Nephron (organoid): ENCODE measurements around the gene OLFML2B.

Experiments used
- H3K27ac Mint-ChIP-seq, 3 experiments: 2 replicates each; pipeline ENCODE4 v1.8.0; 2020; ENCODE audit warnings: mixed read lengths in 3 of 3, mild to moderate bottlenecking in 2 of 3, moderate library complexity in 1 of 3
- H3K27me3 Mint-ChIP-seq: 2 replicates; pipeline ENCODE4 v1.8.0; 2021; ENCODE audit warnings: low read depth, mild to moderate bottlenecking, moderate library complexity, mixed read lengths
- H3K36me3 Mint-ChIP-seq: 2 replicates; pipeline ENCODE4 v1.8.0; 2020; ENCODE audit warnings: low read depth, mixed read lengths
- H3K4me1 Mint-ChIP-seq: 2 replicates; pipeline ENCODE4 v1.8.0; 2020; ENCODE audit warnings: mixed read lengths
- H3K4me3 Mint-ChIP-seq, 3 experiments: 2 replicates each; pipeline ENCODE4 v1.8.0; 2020; ENCODE audit warnings: mild to moderate bottlenecking in 3 of 3, mixed read lengths in 3 of 3, moderate library complexity in 2 of 3
- H3K9me3 Mint-ChIP-seq: 2 replicates; pipeline ENCODE4 v1.8.0; 2020; ENCODE audit warnings: mixed read lengths
- TF ChIP-seq, protein P1 (sequence below), 3 experiments: fragments of 200-600 bp; sonication (generic); IDR thresholded peaks; one replicate each; pipeline ENCODE4 v1.5.0; 2021; ENCODE audit warnings: antibody characterized with exemption in 3 of 3; ENCODE audit not compliant: unreplicated experiment in 3 of 3

Gene OLFML2B

DNA sequence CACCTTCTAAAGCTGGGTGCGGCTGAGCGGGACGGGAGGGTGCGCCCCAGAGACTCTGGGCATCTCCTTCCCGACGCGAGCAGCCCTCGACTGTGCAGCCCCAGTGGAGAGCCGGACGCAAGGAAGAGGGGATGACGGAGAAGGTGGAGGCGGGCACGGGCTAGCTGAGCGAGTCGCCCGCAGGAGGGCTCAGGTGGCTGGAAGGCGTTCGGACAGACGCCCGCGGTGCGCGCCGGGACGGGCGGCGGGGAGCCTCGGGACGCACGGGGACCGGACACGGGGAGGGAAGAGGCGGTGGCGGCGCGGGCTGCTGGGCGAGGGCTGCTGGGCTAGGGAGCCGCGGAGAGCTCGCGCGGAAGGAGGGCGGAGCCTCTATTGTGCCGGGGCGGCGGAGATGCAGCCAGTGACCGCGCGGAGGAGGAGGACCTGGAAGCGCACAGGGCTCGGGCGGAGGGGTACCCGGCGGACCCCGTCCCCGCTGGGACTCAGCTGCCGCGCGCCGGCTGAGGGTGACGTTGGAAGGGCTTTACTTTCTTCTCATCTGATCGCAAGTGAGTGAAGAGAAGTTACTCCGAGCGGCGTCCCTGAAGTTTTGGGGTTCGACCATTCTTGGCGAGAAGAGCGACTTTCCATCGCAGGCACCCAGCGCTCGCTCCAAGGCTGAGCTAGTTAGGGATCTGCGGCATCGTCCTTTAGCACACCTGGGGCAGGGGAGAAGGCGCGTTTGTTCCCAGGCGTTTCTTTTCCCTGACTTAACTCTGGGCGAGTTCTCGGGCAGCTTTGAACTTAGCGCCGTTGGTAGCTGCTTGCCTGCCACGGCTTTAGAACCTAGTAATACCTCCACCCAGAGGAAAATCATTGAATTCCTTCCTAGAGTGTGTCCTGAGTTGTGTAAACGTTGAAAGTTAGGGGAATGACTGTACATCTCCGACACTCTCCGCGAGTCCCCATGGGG is at the start of gene OLFML2B:
OLFML2B (minus strand) TSS at position 323 of the 955 bp plus-strand sequence. CDS start 439 bp downstream, outside the sequence.
- TF ChIP-seq, protein P1, sequence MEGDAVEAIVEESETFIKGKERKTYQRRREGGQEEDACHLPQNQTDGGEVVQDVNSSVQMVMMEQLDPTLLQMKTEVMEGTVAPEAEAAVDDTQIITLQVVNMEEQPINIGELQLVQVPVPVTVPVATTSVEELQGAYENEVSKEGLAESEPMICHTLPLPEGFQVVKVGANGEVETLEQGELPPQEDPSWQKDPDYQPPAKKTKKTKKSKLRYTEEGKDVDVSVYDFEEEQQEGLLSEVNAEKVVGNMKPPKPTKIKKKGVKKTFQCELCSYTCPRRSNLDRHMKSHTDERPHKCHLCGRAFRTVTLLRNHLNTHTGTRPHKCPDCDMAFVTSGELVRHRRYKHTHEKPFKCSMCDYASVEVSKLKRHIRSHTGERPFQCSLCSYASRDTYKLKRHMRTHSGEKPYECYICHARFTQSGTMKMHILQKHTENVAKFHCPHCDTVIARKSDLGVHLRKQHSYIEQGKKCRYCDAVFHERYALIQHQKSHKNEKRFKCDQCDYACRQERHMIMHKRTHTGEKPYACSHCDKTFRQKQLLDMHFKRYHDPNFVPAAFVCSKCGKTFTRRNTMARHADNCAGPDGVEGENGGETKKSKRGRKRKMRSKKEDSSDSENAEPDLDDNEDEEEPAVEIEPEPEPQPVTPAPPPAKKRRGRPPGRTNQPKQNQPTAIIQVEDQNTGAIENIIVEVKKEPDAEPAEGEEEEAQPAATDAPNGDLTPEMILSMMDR (IDR thresholded peaks at IDR 0.05; ENCODE audit: unreplicated experiment in 3 of 3) = peak; percentile 37 to 50 (median 42)
- H3K4me3 Mint-ChIP-seq = peak within 1 kb of the TSS; percentile 92 to 99 (median 99)
- H3K4me1 Mint-ChIP-seq = peaks cover 52% of the 10 kb centered on the region
- H3K9me3 Mint-ChIP-seq = no peaks in the 10 kb centered on the region
- peaks cover 1% of the 10 kb centered on the region for H3K36me3 Mint-ChIP-seq
- H3K27ac Mint-ChIP-seq = peak within 1 kb of the TSS; percentile 57 to 87 (median 85)
- peaks cover 11% of the 10 kb centered on the region for H3K27me3 Mint-ChIP-seq

DNA sequence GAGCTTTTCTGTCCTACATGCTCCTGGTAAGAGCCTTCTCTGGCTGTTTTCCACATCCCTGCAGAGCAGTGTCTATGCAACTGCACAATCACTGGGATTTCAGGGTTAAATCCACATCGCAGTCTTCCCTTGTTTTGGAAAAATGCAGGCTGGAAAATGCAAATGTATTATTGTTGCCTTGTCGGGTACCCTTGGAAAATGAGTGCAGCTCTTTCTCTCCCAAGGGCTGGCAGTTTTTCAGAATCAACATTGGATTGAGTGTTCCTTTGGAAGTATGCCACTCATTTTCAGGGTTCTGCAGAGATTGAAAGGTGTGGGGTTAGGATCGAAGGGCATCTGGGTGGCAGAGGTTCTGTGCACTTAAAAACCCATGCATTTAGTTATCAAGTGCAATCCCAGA is 49.1 kb upstream of the OLFML2B start:
- Mint-ChIP-seq H3K27ac (no peak overlapping the region), H3K36me3 (peaks cover 7% of the 10 kb centered on the region), H3K27me3 (peaks cover 29% of the 10 kb centered on the region), H3K4me1 (peaks cover 32% of the 10 kb centered on the region), H3K4me3 (peak overlapping the region; percentile 52 to 89 (median 87)), H3K9me3 (no peaks in the 10 kb centered on the region)
- TF ChIP-seq, protein P1 (IDR thresholded peaks at IDR 0.05; ENCODE audit: unreplicated experiment in 3 of 3) = no peak

DNA sequence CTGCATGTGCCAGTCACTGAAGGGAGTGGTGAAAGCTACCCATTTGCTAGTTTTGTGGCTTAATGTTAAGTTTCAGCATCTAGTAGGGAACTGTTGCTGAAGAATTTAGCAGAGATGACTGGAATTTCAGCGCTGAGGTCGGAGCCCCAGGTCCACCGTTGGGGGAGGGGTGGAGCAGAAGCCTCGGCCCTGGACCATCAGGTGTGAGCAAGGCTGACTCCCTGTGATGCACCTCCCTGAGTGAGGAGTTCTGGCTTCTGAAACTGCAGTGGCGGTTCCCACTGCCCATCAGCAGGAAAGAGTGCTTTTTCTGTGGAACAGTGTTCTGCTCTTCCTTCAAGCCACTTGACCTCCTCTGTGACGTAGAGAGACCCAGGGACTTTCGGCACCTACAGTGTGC is 47.2 kb upstream of the OLFML2B start:
- Mint-ChIP-seq H3K27ac (peak overlapping the region in 2 of 3 experiments; percentile 20 to 48), H3K36me3 (peaks cover 4% of the 10 kb centered on the region), H3K9me3 (no peaks in the 10 kb centered on the region), H3K4me1 (peaks cover 34% of the 10 kb centered on the region), H3K4me3 (peak overlapping the region; percentile 76 to 89 (median 87)), H3K27me3 (peaks cover 30% of the 10 kb centered on the region)
- TF ChIP-seq, protein P1 (IDR thresholded peaks at IDR 0.05; ENCODE audit: unreplicated experiment in 3 of 3) = no peak

DNA sequence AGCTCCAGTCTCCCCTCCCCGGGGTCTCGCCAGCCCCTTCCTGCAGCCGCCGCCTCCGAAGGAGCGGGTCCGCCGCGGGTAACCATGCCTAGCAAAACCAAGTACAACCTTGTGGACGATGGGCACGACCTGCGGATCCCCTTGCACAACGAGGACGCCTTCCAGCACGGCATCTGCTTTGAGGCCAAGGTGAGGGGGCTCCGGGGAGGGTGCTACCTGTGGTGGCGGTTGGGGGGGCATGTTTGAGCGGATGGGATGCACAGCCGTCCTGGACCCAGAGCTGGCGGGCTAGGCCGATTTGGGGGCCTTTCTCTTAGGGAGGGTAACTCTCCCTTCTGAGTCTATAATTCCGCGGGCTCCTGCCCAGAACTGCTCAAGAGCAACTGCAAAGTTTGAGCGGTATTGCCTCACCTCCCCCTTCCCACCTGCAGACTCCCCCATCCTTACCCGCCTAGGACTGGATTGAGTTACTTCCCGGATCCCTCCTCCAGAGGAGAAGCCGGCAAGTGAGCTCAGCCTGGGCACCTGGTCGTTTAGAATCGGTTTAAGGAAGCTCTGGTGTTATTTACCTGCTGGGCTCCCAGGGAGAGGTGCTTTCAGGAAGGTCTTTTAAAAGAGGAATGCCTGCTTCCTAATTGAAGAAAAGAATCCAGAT is 46.6 kb upstream of the OLFML2B start:
- Mint-ChIP-seq H3K9me3 (no peaks in the 10 kb centered on the region), H3K4me1 (peaks cover 37% of the 10 kb centered on the region), H3K27ac (peak overlapping the region in 2 of 3 experiments; percentile 24 to 33), H3K36me3 (peaks cover 4% of the 10 kb centered on the region), H3K27me3 (peaks cover 30% of the 10 kb centered on the region), H3K4me3 (peak overlapping the region; percentile 76 to 89 (median 87))
- TF ChIP-seq, protein P1 (IDR thresholded peaks at IDR 0.05; ENCODE audit: unreplicated experiment in 3 of 3) = no peak

DNA sequence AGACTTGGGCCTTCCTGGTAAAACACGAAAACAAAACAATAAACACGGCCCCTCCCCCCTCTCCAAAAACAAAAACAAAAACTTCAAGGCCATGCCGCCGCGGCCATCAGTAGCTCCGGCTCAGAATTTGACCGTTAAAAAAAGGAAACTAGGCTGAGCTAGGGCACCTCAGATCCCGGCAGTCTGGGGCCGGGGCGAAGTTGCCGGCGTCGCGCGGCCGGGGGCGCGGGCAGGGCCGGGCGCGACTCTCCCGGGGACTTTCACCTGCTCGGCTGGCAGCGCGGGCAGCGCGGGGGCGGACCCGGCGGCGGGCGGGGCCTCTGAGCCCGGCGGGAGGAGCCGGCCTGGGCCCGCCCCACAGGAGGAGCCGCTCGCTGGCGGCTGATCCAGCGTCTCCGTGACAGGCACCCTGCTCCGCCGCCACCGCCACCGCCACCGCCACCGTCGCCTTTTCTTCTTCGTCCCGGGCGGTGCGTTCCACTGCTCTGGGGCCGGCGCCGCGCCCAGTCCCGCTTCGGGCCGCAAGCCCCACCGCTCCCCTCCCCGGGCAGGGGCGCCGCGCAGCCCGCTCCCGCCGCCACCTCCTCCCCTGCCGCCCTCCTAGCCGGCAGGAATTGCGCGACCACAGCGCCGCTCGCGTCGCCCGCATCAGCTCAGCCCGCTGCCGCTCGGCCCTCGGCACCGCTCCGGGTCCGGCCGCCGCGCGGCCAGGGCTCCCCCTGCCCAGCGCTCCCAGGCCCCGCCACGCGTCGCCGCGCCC is 45.8 kb upstream of the OLFML2B start, which contains the start of gene NOS1AP:
NOS1AP (plus strand) TSS at position 358 of the 760 bp plus-strand sequence. CDS start 487 bp downstream, outside the sequence.
- Mint-ChIP-seq H3K27me3 (peaks cover 30% of the 10 kb centered on the region), H3K4me1 (peaks cover 44% of the 10 kb centered on the region), H3K36me3 (peaks cover under 1% of the 10 kb centered on the region), H3K27ac (peak within 1 kb of the TSS in 2 of 3 experiments; percentile 24 to 33), H3K4me3 (peak within 1 kb of the TSS; percentile 79 to 89 (median 87)), H3K9me3 (no peaks in the 10 kb centered on the region)
- TF ChIP-seq, protein P1 (IDR thresholded peaks at IDR 0.05; ENCODE audit: unreplicated experiment in 3 of 3) = no peak
